ENCODE measurements around the gene PSG1. TPM values are rescaled to one million over a fixed set of nuclear protein-coding genes. Genes with fewer than 3 reads are reported as not detected.

PSG1 gene
- total RNA-seq, 1 experiment from 2014 or later, result not detected

DNA sequence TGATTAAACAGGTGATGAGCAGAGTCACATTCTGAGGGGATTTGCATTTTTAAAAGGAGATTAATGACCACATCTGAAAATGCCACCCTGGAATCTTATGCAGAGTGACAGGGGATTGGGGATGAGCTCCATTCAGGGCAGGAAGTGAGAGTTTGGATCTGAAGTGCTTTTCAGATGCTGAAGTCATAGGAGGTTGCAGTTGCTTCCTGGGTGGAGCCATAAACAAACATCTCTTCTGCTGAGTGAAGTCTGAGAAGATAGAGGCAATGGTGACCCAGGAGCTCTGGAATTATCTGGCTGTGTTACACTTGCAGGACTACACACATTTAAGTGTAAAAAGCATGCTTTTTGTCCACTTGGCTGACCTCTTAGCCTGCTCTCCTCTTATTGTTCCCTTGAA is 62.6 kb downstream of the PSG1 start:
- no peaks in the 10 kb centered on the region for H4K20me1 ChIP-seq (ENCODE audit: control insufficient read depth, insufficient read depth, insufficient read length)
- peaks cover 4% of the 10 kb centered on the region; the same call in 1 of the 2 replicates for H3K27me3 Mint-ChIP-seq (ENCODE audit: low read depth)
- H2BK15ac ChIP-seq (ENCODE audit: low read depth, low read length), result no peak overlapping the region
- H4K5ac ChIP-seq (ENCODE audit: insufficient read length, low read depth, low read length), result no peak overlapping the region
- no peak overlapping the region for H2BK5ac ChIP-seq (ENCODE audit: insufficient read length, low read length)
- H3K9me3 Mint-ChIP-seq, result peaks cover 81 to 83% of the 10 kb centered on the region in 2 experiments
- H2BK20ac ChIP-seq (ENCODE audit: low read depth, low read length, poor library complexity, severe bottlenecking), result no peak overlapping the region
- no peak overlapping the region for H2BK12ac ChIP-seq (ENCODE audit: insufficient read length, low read depth, low read length)
- H3K4me1 Mint-ChIP-seq, result no peaks in the 10 kb centered on the region
- H2AK5ac ChIP-seq (ENCODE audit: insufficient read length, low read length), result no peak overlapping the region
- H2BK120ac ChIP-seq (ENCODE audit: low read depth, low read length, poor library complexity, severe bottlenecking), result no peak overlapping the region
- peaks cover 56% of the 10 kb centered on the region for H3K9me3 ChIP-seq (ENCODE audit: control insufficient read depth, low read depth, low read length)
- H3K4ac ChIP-seq (ENCODE audit: low read depth, low read length), result no peak overlapping the region
- no peaks in the 10 kb centered on the region for H3K4me1 ChIP-seq (ENCODE audit: insufficient read depth, low read length)
- DNase-seq, result no peak
- no peak overlapping the region for H3K56ac ChIP-seq (ENCODE audit: insufficient read length, low read depth, low read length)
- H4K8ac ChIP-seq (replicated peaks; ENCODE audit: insufficient read length, low read depth, low read length), result no peak overlapping the region
- peaks cover 10 to 21% (median 11%) of the 10 kb centered on the region in 3 experiments; a peak in 6 of 7 replicates for H3K36me3 Mint-ChIP-seq (ENCODE audit: insufficient read depth in 1 of 3, low read depth in 3 of 3)
- no peak overlapping the region for H4K91ac ChIP-seq (ENCODE audit: insufficient read length, low read depth, low read length)
- no peaks in the 10 kb centered on the region for H3K79me2 ChIP-seq (ENCODE audit: insufficient read depth, low read length)
- no peak overlapping the region for H3K4me3 Mint-ChIP-seq
- no peak overlapping the region for H3K9ac ChIP-seq (ENCODE audit: extremely low read depth, insufficient read length, low read length)
- H3K79me1 ChIP-seq (ENCODE audit: insufficient read depth, low read depth, low read length, poor library complexity, severe bottlenecking), result no peaks in the 10 kb centered on the region
- H3K27ac ChIP-seq (ENCODE audit: insufficient read length, low read depth, low read length), result no peak overlapping the region
- no peaks in the 10 kb centered on the region for H3K23me2 ChIP-seq (ENCODE audit: insufficient read length, low read depth, low read length, poor library complexity, severe bottlenecking)
- no peak overlapping the region for H3K4me2 ChIP-seq (ENCODE audit: insufficient read depth, insufficient read length, low read length)
- no peak overlapping the region for H3K23ac ChIP-seq (ENCODE audit: insufficient read length, low read depth, low read length)
- no peaks in the 10 kb centered on the region for H3K27me3 ChIP-seq (ENCODE audit: insufficient read depth, low read length)
- no peak for TF ChIP-seq CTCF (conservative IDR thresholded peaks at IDR 0.05)
- no peak overlapping the region for H3K18ac ChIP-seq (ENCODE audit: insufficient read length, low read depth, low read length)
- H3K14ac ChIP-seq (ENCODE audit: insufficient read depth, low read length), result no peak overlapping the region
- no peak overlapping the region for H3K27ac Mint-ChIP-seq
- H3T11ph ChIP-seq (ENCODE audit: low read length), result no peak overlapping the region
- no peak overlapping the region for H2AFZ ChIP-seq (ENCODE audit: low read length)

Other genes starting within 250 kb of the PSG1 start
- gene PSG3, start 139.2 kb downstream of the PSG1 start, total RNA-seq (2021), result not detected in 2 replicates
- gene PSG8, start 114.0 kb downstream of the PSG1 start, total RNA-seq (2021), result not detected in 2 replicates
- not detected in 2 replicates for gene PSG6, start 38.2 kb upstream of the PSG1 start, total RNA-seq (2021)
- not detected in 2 replicates for gene PSG7, start 57.5 kb upstream of the PSG1 start, total RNA-seq (2021)
- not detected in 2 replicates for gene PSG11, start 146.8 kb upstream of the PSG1 start, total RNA-seq (2021)
- not detected in 2 replicates for gene PSG2, start 203.0 kb upstream of the PSG1 start, total RNA-seq (2021)

All from H9 (cell line).